HCT116 (cell line): Measurements from ENCODE around the gene STH. TPM values are rescaled to one million over a fixed set of nuclear protein-coding genes. Genes with fewer than 3 reads are reported as not detected.

Experiments used
- ATAC-seq: fragments of 200-7000 bp; cut with Tn5 transposase; 2 replicates; pipeline ENCODE4 v1.9.1; 2020; ENCODE audit warnings: mild to moderate bottlenecking, moderate library complexity
- BruUV-seq: library from RNA; stranded (reverse); fragments of 400-500 nt; replicated peaks from 2 replicates; lab custom pipeline; 2021; lab: Mats Ljungman, UMichigan
- CTCF ChIA-PET: fragments of 300-600 bp; sonication (Branson Sonifier 250); formaldehyde crosslinking; loops from one replicate; lab custom pipeline; 2021; ENCODE audit warnings: antibody characterized with exemption; lab: Charles Lee
- POLR2A ChIA-PET: fragments of 300-600, 350-600 bp; sonication (Branson Sonifier 250); formaldehyde crosslinking; loops from one replicate; lab custom pipeline; 2021; ENCODE audit warnings: antibody characterized with exemption; lab: Charles Lee
- RAD21 ChIA-PET, 2 experiments: fragments of 300-600 bp; sonication (Branson Sonifier 250); formaldehyde crosslinking; loops; one replicate each; lab custom pipeline; 2023; ENCODE audit warnings: low total read pairs in 2 of 2; ENCODE audit not compliant: uncharacterized antibody in 2 of 2, unreplicated experiment in 2 of 2, low non-redundant PET in 1 of 2; lab: Charles Lee
- DNase-seq: peaks from one replicate; pipeline ENCODE4 v3.0.0-alpha.2; 2010; ENCODE audit warnings: low read depth, low spot score
- H2AFZ ChIP-seq: fragments of 200-600 bp; shearing (Covaris generic), sonication (generic); 2 replicates; pipeline ENCODE4 v1.6.1; 2017; ENCODE audit warnings: low read depth, mixed run types, mixed read lengths, antibody characterized with exemption, low read length; ENCODE audit not compliant: poor library complexity, severe bottlenecking
- H3K27ac ChIP-seq: 2 replicates; pipeline ENCODE4 v1.5.1; 2012; ENCODE audit warnings: low read depth, low read length
- H3K27me3 ChIP-seq: fragments of 200-600 bp; sonication (generic); 2 replicates; pipeline ENCODE4 v1.6.1; 2016; ENCODE audit warnings: mixed run types, low read length, mixed read lengths; ENCODE audit not compliant: insufficient read depth
- H3K36me3 ChIP-seq, 2 experiments: fragments of 200-500 bp in 1 of 2; fragments of 200-600 bp in 1 of 2; sonication (Bioruptor generic) in 1 of 2; sonication (generic) in 1 of 2; 2 replicates each; pipeline versions ENCODE4 v1.5.1 to v1.6.1; 2014 to 2016; ENCODE audit warnings: low read length in 2 of 2, inconsistent platforms in 1 of 2, mixed read lengths in 1 of 2, mixed run types in 1 of 2; ENCODE audit not compliant: insufficient read depth in 2 of 2, control insufficient read depth in 1 of 2
- H3K4me1 ChIP-seq, 2 experiments: fragments of 200-600 bp in 1 of 2; sonication (generic) in 1 of 2; 2 replicates each; pipeline versions ENCODE4 v1.5.1 to v1.6.1; 2012 to 2017; ENCODE audit warnings: low read length in 2 of 2, inconsistent platforms in 1 of 2, mild to moderate bottlenecking in 1 of 2, mixed read lengths in 1 of 2, mixed run types in 1 of 2, moderate library complexity in 1 of 2; ENCODE audit not compliant: insufficient read depth in 2 of 2, control insufficient read depth in 1 of 2
- H3K4me2 ChIP-seq: fragments of 200-600 bp; sonication (generic); 2 replicates; pipeline ENCODE4 v1.6.1; 2017; ENCODE audit warnings: mixed run types, low read length, mixed read lengths
- H3K4me3 ChIP-seq, 2 experiments: fragments of 200-600 bp in 1 of 2; sonication (generic) in 1 of 2; replicated peaks in 1 of 2; 2 replicates each; pipeline ENCODE4 v1.5.1; 2011 to 2016; ENCODE audit warnings: low read length in 2 of 2, control low read depth in 1 of 2, low read depth in 1 of 2, mild to moderate bottlenecking in 1 of 2, mixed read lengths in 1 of 2, mixed run types in 1 of 2
- H3K79me2 ChIP-seq: fragments of 200-600 bp; sonication (generic); 2 replicates; pipeline ENCODE4 v1.6.1; 2017; ENCODE audit warnings: mild to moderate bottlenecking, mixed run types, low read length, moderate library complexity, mixed read lengths; ENCODE audit not compliant: insufficient read depth
- H3K9ac ChIP-seq: fragments of 200-600 bp; sonication (generic); 2 replicates; pipeline ENCODE4 v1.6.1; 2016; ENCODE audit warnings: low read length, mixed read lengths
- H3K9me2 ChIP-seq: fragments of 200-600 bp; sonication (generic), shearing (Covaris generic); 2 replicates; pipeline ENCODE4 v1.6.1; 2017; ENCODE audit warnings: mixed run types, mild to moderate bottlenecking, moderate library complexity; ENCODE audit not compliant: insufficient read depth
- H3K9me3 ChIP-seq, 2 experiments: fragments of 200-500 bp in 1 of 2; fragments of 200-600 bp in 1 of 2; sonication (Bioruptor generic) in 1 of 2; sonication (generic) in 1 of 2; 2 replicates each; pipeline ENCODE4 v1.6.1; 2014 to 2017; ENCODE audit warnings: low read length in 2 of 2, mixed read lengths in 2 of 2, inconsistent platforms in 1 of 2, low read depth in 1 of 2, mild to moderate bottlenecking in 1 of 2, mixed run types in 1 of 2, moderate library complexity in 1 of 2; ENCODE audit not compliant: control insufficient read depth in 1 of 2, insufficient read depth in 1 of 2
- H4K20me1 ChIP-seq: fragments of 200-600 bp; sonication (generic), shearing (Covaris generic); 2 replicates; pipeline ENCODE4 v1.6.1; 2017; ENCODE audit warnings: mixed run types, mild to moderate bottlenecking, moderate library complexity; ENCODE audit not compliant: insufficient read depth
- EGR1 ChIP-seq: IDR thresholded peaks from 2 replicates; pipeline ENCODE4 v1.6.1; 2012; ENCODE audit warnings: low read depth
- EZH2 ChIP-seq: fragments of 200-600 bp; sonication (generic); IDR thresholded peaks from 2 replicates; pipeline ENCODE4 v1.6.1; 2017; ENCODE audit warnings: antibody characterized with exemption, mixed run types
- EZH2phosphoT487 ChIP-seq: fragments of 200-600 bp; IDR thresholded peaks from 2 replicates; pipeline ENCODE4 v1.6.1; 2018; ENCODE audit warnings: antibody characterized with exemption, borderline replicate concordance
- POLR2A ChIP-seq: IDR thresholded peaks from 2 replicates; pipeline ENCODE4 v1.7.0; 2011; ENCODE audit warnings: borderline replicate concordance; ENCODE audit not compliant: insufficient read depth, insufficient read length; ENCODE audit errors: extremely low read depth
- RAD21 ChIP-seq: IDR thresholded peaks from 2 replicates; pipeline ENCODE4 v1.6.1; 2012; ENCODE audit warnings: low read depth, mild to moderate bottlenecking
- SP1 ChIP-seq: IDR thresholded peaks from 2 replicates; pipeline ENCODE4 v1.6.1; 2012; ENCODE audit warnings: low read depth
- SRF ChIP-seq: IDR thresholded peaks from 2 replicates; pipeline ENCODE4 v1.6.1; 2012; ENCODE audit warnings: low read depth
- YY1 ChIP-seq: IDR thresholded peaks from 2 replicates; pipeline ENCODE4 v1.6.1; 2011; ENCODE audit warnings: low read length, low read depth, moderate library complexity, mild to moderate bottlenecking; ENCODE audit not compliant: insufficient replicate concordance; ENCODE audit errors: extremely low read depth
- ZFX ChIP-seq: fragments of 450-650 bp; IDR thresholded peaks from 2 replicates; pipeline ENCODE4 v1.6.1; 2017
- intact Hi-C: fragments of 100-400 bp; cut with micrococcal nuclease; formaldehyde crosslinking; loops from 2 replicates; pipeline ENCODE4 v1.10.0; 2022
- total RNA-seq: library from RNA; stranded (reverse); gene quantifications from one replicate; pipeline ENCODE4 v1.2.1, GENCODE V29; 2021; ENCODE audit not compliant: unreplicated experiment
- TF ChIP-seq, protein P1 (sequence below): IDR thresholded peaks from 2 replicates; pipeline ENCODE4 v1.6.1; 2012
- TF ChIP-seq, protein P2 (sequence below), 3 experiments: fragments of 200-600 bp in 1 of 3; sonication (generic) in 1 of 3; IDR thresholded peaks in 2 of 3; conservative IDR thresholded peaks in 1 of 3; 2 replicates each; pipeline ENCODE4 v1.5.1; 2012 to 2017; ENCODE audit warnings: low read depth in 2 of 3, low read length in 2 of 3, antibody characterized with exemption in 1 of 3, borderline replicate concordance in 1 of 3, control low read depth in 1 of 3, mild to moderate bottlenecking in 1 of 3, mixed read lengths in 1 of 3, mixed run types in 1 of 3, moderate library complexity in 1 of 3; ENCODE audit not compliant: insufficient read depth in 1 of 3

The STH gene
- total RNA-seq, 1 experiment from 2014 or later, result not detected

DNA sequence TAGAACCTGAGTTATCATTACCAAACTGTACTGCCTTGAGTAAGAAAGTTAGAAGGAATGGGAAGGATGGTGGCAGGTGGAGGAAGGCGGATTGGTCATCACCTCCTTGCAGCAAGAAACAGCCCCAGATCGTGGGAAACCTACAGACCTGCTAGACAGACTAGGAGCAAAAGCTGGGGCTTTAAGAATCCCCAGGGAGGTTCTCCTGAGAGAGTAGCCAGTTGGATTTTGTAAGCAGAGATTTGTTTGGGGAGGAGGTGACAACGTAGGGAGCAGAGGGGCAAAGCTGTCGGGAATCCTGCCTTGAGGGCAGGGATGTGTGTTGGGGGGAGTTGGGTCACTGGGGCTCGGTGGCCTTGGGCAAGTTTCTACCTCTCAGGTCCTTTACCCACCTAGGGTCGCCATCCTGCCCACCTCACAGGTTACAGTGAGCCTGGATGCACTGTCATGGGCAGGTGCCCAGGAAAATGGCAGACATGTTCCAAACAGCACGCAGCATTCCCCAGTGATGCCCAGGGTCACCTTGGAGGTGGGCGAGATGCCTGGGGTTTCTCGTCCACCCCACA is 49.2 kb upstream of the STH start:
- peak overlapping the region; percentile 52; the same call in 1 of the 2 replicates for H3K9ac ChIP-seq
- intact Hi-C loops, result no loop called here
- peak overlapping the region; percentile 88 for H3K4me2 ChIP-seq
- H3K79me2 ChIP-seq, result no peaks in the 10 kb centered on the region
- H3K27me3 ChIP-seq, result no peaks in the 10 kb centered on the region
- TF ChIP-seq SP1, result no peak
- no peak for TF ChIP-seq YY1
- TF ChIP-seq RAD21, result no peak
- no peak for TF ChIP-seq SRF
- TF ChIP-seq EZH2phosphoT487, result no peak
- TF ChIP-seq, protein P1, sequence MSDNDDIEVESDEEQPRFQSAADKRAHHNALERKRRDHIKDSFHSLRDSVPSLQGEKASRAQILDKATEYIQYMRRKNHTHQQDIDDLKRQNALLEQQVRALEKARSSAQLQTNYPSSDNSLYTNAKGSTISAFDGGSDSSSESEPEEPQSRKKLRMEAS, result no peak
- no peak for TF ChIP-seq EZH2
- DNase-seq (no peak), ATAC-seq (no peak)
- H4K20me1 ChIP-seq, result no peaks in the 10 kb centered on the region; the same call in 1 of the 2 replicates
- peaks cover 26 to 56% of the 10 kb centered on the region in 2 experiments for H3K4me1 ChIP-seq
- 0 out of 4 replicates have a peak overlapping the region, but pooled peaks of 1 of the 2 experiments have one; percentile 53 for H3K4me3 ChIP-seq
- BruUV-seq, result no TSS peak
- H3K9me2 ChIP-seq, result no peaks in the 10 kb centered on the region
- RAD21 ChIA-PET, result interaction anchor here (0.6 to 1.3 kb wide), 2 partner anchors 309 to 310 kb away, joined by 3 to 5 read pairs; no protein-coding TSS in a partner anchor
- CTCF ChIA-PET, result interaction anchor here (0.7 to 2.4 kb wide), 12 partner anchors 10 to 524 kb away, joined by 3 to 17 read pairs (median 4); partner anchors contain the start of gene MAPT
- no peaks in the 10 kb centered on the region for H3K9me3 ChIP-seq
- POLR2A ChIA-PET, result interaction anchor here (1.3 kb wide), 1 partner anchor 19 kb away, joined by 3 read pairs; no protein-coding TSS in a partner anchor
- H3K36me3 ChIP-seq, result no peaks in the 10 kb centered on the region
- no peak overlapping the region for H3K27ac ChIP-seq
- no peak overlapping the region for H2AFZ ChIP-seq

DNA sequence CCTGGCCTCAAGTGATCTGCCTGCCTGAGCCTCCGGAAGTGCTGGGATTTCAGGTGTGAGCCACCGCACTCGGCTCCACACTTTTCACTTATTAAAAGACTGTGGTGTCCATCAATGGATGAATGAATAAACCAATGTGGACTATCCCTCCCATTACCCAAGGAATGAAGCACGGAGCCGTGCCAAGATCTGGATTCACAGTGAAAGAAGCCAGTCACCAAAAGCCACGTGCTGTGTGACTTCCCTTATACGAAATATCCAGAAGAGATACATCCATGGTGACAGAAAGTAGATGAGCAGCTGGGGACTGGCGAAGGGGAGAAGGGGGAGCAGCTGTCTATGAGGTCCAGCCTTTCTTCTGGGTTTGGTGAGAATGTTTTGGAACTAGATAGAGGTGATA is 48.2 kb upstream of the STH start:
- no peaks in the 10 kb centered on the region for H3K27me3 ChIP-seq
- H3K4me2 ChIP-seq, result no peak overlapping the region
- no TSS peak for BruUV-seq
- ATAC-seq (no peak), DNase-seq (no peak)
- H3K9me2 ChIP-seq, result no peaks in the 10 kb centered on the region
- H3K27ac ChIP-seq, result no peak overlapping the region
- H3K9me3 ChIP-seq, result no peaks in the 10 kb centered on the region
- POLR2A ChIA-PET, result no interaction called here
- H4K20me1 ChIP-seq, result no peaks in the 10 kb centered on the region; the same call in 1 of the 2 replicates
- no peak overlapping the region for H3K9ac ChIP-seq
- CTCF ChIA-PET, result interaction anchor here (2.4 kb wide), 1 partner anchor 11 kb away, joined by 17 read pairs; no protein-coding TSS in a partner anchor
- no peak overlapping the region for H2AFZ ChIP-seq
- no peaks in the 10 kb centered on the region for H3K36me3 ChIP-seq
- no peaks in the 10 kb centered on the region for H3K79me2 ChIP-seq
- no peak overlapping the region for H3K4me3 ChIP-seq
- peaks cover 34 to 63% of the 10 kb centered on the region in 2 experiments for H3K4me1 ChIP-seq
- RAD21 ChIA-PET, result no interaction called here
- no peak for TF ChIP-seq ZFX
- TF ChIP-seq, protein P2, sequence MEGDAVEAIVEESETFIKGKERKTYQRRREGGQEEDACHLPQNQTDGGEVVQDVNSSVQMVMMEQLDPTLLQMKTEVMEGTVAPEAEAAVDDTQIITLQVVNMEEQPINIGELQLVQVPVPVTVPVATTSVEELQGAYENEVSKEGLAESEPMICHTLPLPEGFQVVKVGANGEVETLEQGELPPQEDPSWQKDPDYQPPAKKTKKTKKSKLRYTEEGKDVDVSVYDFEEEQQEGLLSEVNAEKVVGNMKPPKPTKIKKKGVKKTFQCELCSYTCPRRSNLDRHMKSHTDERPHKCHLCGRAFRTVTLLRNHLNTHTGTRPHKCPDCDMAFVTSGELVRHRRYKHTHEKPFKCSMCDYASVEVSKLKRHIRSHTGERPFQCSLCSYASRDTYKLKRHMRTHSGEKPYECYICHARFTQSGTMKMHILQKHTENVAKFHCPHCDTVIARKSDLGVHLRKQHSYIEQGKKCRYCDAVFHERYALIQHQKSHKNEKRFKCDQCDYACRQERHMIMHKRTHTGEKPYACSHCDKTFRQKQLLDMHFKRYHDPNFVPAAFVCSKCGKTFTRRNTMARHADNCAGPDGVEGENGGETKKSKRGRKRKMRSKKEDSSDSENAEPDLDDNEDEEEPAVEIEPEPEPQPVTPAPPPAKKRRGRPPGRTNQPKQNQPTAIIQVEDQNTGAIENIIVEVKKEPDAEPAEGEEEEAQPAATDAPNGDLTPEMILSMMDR (IDR thresholded peaks at IDR 0.05 in 2 of 3, conservative IDR thresholded peaks at IDR 0.05 in 1 of 3; ENCODE audit: borderline replicate concordance in 1 of 3, insufficient read depth in 1 of 3, low read depth in 2 of 3, low read length in 2 of 3), result no peak
- TF ChIP-seq, protein P1, result no peak
- TF ChIP-seq EGR1, result no peak
- TF ChIP-seq YY1, result no peak
- TF ChIP-seq SP1, result no peak
- no peak for TF ChIP-seq SRF
- no peak for TF ChIP-seq POLR2A
- TF ChIP-seq, all 23 proteins: peak for 0
- intact Hi-C loops, result no loop called here
